EH (cell line): Measurements from ENCODE around the gene OR2G6.
"Not testable (repeated sequence)": the region's sequence is repeated elsewhere in the genome, so short reads cannot be mapped to it uniquely, and the experiment has no call there.

Experiments
- DNase-seq: peaks from one replicate; pipeline ENCODE4 v3.0.0-alpha.2; 2015; ENCODE audit warnings: low read depth

Gene OR2G6

DNA sequence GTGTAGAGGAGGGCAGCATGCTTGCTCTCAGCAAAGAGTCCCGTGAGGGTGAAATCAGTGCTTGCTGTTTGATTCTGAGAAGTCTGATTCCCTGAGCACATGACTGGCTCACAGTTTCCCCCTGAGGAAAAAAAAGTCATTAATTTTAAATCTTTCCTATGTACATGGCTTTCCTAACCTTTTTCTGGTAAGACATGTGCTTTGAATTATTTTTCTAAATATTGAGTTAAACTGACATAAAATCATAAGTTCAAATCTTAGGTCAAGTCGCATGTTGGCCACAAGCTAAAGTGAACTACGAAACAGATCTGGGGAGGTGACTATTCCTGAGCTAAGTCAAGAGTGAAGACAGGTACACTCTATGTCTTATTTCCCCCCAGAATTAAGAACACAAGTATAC is 66.8 kb downstream of the OR2G6 start, which contains the start of gene OR2T34:
Gene OR2T34, minus strand, starts transcription at position 101 of the 400 bp plus-strand sequence. Its CDS starts 0 bp downstream, at position 101.
- not testable (repeated sequence) for DNase-seq

- DNase-seq: no peak
Measured at GRCh38 chr1:248576260-248576980, 68.5 kb downstream of the OR2G6 start.
